H9 (cell line): ENCODE data around the gene MRPL34. TPM values are rescaled to one million over a fixed set of nuclear protein-coding genes. Genes with fewer than 3 reads are reported as not detected.

Source experiments
- DNase-seq: peaks from one replicate; pipeline ENCODE4 v3.0.0-alpha.2; 2017
- H2AFZ ChIP-seq: one replicate; pipeline ENCODE4 v1.6.1; 2013; ENCODE audit warnings: mild to moderate bottlenecking, low read length, control low read depth, moderate library complexity
- H2AK5ac ChIP-seq: 2 replicates; pipeline ENCODE4 v1.6.1; 2013; ENCODE audit warnings: low read length, control low read depth, mixed read lengths; ENCODE audit not compliant: insufficient read length
- H2BK120ac ChIP-seq: one replicate; pipeline ENCODE4 v1.6.1; 2013; ENCODE audit warnings: low read depth, mild to moderate bottlenecking, low read length, control low read depth, inconsistent platforms; ENCODE audit not compliant: poor library complexity, severe bottlenecking
- H2BK12ac ChIP-seq: 2 replicates; pipeline ENCODE4 v1.6.1; 2013; ENCODE audit warnings: low read length, control low read depth, mixed read lengths, low read depth; ENCODE audit not compliant: insufficient read length
- H2BK15ac ChIP-seq: 2 replicates; pipeline ENCODE4 v1.6.1; 2013; ENCODE audit warnings: low read depth, low read length, control low read depth
- H2BK20ac ChIP-seq: one replicate; pipeline ENCODE4 v1.6.1; 2013; ENCODE audit warnings: low read depth, mild to moderate bottlenecking, low read length, control low read depth, inconsistent platforms; ENCODE audit not compliant: poor library complexity, severe bottlenecking
- H2BK5ac ChIP-seq: 2 replicates; pipeline ENCODE4 v1.6.1; 2013; ENCODE audit warnings: low read length, control low read depth, mixed read lengths; ENCODE audit not compliant: insufficient read length
- H3K14ac ChIP-seq: 2 replicates; pipeline ENCODE4 v1.6.1; 2013; ENCODE audit warnings: low read length, control low read depth; ENCODE audit not compliant: insufficient read depth
- H3K18ac ChIP-seq: 2 replicates; pipeline ENCODE4 v1.6.1; 2013; ENCODE audit warnings: low read depth, mild to moderate bottlenecking, mixed read lengths, low read length, control low read depth; ENCODE audit not compliant: insufficient read length
- H3K23ac ChIP-seq: 2 replicates; pipeline ENCODE4 v1.6.1; 2013; ENCODE audit warnings: low read length, control low read depth, mixed read lengths, low read depth; ENCODE audit not compliant: insufficient read length
- H3K23me2 ChIP-seq: 2 replicates; pipeline ENCODE4 v1.6.1; 2013; ENCODE audit warnings: low read depth, mild to moderate bottlenecking, mixed read lengths, low read length, control low read depth; ENCODE audit not compliant: insufficient read length, poor library complexity, severe bottlenecking
- H3K27ac ChIP-seq: 2 replicates; pipeline ENCODE4 v1.5.1; 2013; ENCODE audit warnings: low read length, control low read depth, mixed read lengths, low read depth; ENCODE audit not compliant: insufficient read length
- H3K27me3 ChIP-seq: 2 replicates; pipeline ENCODE4 v1.6.1; 2013; ENCODE audit warnings: low read length, control low read depth, inconsistent platforms; ENCODE audit not compliant: insufficient read depth
- H3K4ac ChIP-seq: 2 replicates; pipeline ENCODE4 v1.6.1; 2013; ENCODE audit warnings: low read depth, mild to moderate bottlenecking, control low read depth, inconsistent platforms, low read length, moderate library complexity
- H3K4me1 ChIP-seq: 2 replicates; pipeline ENCODE4 v1.6.1; 2013; ENCODE audit warnings: low read length, control low read depth, inconsistent platforms; ENCODE audit not compliant: insufficient read depth
- H3K4me2 ChIP-seq: 2 replicates; pipeline ENCODE4 v1.6.1; 2013; ENCODE audit warnings: low read length, control low read depth, mixed read lengths; ENCODE audit not compliant: insufficient read length, insufficient read depth
- H3K56ac ChIP-seq: 2 replicates; pipeline ENCODE4 v1.6.1; 2013; ENCODE audit warnings: low read depth, mild to moderate bottlenecking, mixed read lengths, low read length, control low read depth; ENCODE audit not compliant: insufficient read length
- H3K79me1 ChIP-seq: 2 replicates; pipeline ENCODE4 v1.6.1; 2013; ENCODE audit warnings: low read depth, mild to moderate bottlenecking, moderate library complexity, low read length, control low read depth, inconsistent platforms; ENCODE audit not compliant: insufficient read depth, poor library complexity, severe bottlenecking
- H3K79me2 ChIP-seq: 2 replicates; pipeline ENCODE4 v1.6.1; 2013; ENCODE audit warnings: low read length, control low read depth, inconsistent platforms; ENCODE audit not compliant: insufficient read depth
- H3K9ac ChIP-seq: 2 replicates; pipeline ENCODE4 v1.6.1; 2013; ENCODE audit warnings: low read length, control low read depth, mixed read lengths; ENCODE audit not compliant: insufficient read length; ENCODE audit errors: extremely low read depth
- H3K9me3 ChIP-seq: one replicate; pipeline ENCODE4 v1.6.1; 2013; ENCODE audit warnings: low read depth, low read length, inconsistent platforms; ENCODE audit not compliant: control insufficient read depth
- H3T11ph ChIP-seq: one replicate; pipeline ENCODE4 v1.6.1; 2013; ENCODE audit warnings: mild to moderate bottlenecking, low read length, control low read depth, inconsistent platforms
- H4K20me1 ChIP-seq: one replicate; pipeline ENCODE4 v1.6.1; 2013; ENCODE audit not compliant: control insufficient read depth, insufficient read length, insufficient read depth
- H4K5ac ChIP-seq: 2 replicates; pipeline ENCODE4 v1.6.1; 2013; ENCODE audit warnings: low read depth, mild to moderate bottlenecking, mixed read lengths, low read length, control low read depth; ENCODE audit not compliant: insufficient read length
- H4K8ac ChIP-seq: replicated peaks from 2 replicates; pipeline ENCODE4 v1.6.1; 2013; ENCODE audit warnings: low read length, control low read depth, mixed read lengths, low read depth; ENCODE audit not compliant: insufficient read length
- H4K91ac ChIP-seq: 2 replicates; pipeline ENCODE4 v1.6.1; 2013; ENCODE audit warnings: low read depth, mild to moderate bottlenecking, moderate library complexity, mixed read lengths, low read length, control low read depth; ENCODE audit not compliant: insufficient read length
- H3K27ac Mint-ChIP-seq, 3 experiments: 2 replicates in 2 of 3; 3 replicates in 1 of 3; pipeline ENCODE4 v1.8.0; 2020 to 2021; ENCODE audit warnings: mixed read lengths in 3 of 3, mild to moderate bottlenecking in 1 of 3, moderate library complexity in 1 of 3
- H3K27me3 Mint-ChIP-seq: 2 replicates; pipeline ENCODE4 v1.8.0; 2021; ENCODE audit warnings: low read depth, mild to moderate bottlenecking, moderate library complexity, mixed read lengths
- H3K36me3 Mint-ChIP-seq, 3 experiments: 2 replicates in 2 of 3; 3 replicates in 1 of 3; pipeline ENCODE4 v1.8.0; 2020 to 2021; ENCODE audit warnings: low read depth in 3 of 3, mixed read lengths in 3 of 3; ENCODE audit not compliant: insufficient read depth in 1 of 3
- H3K4me1 Mint-ChIP-seq, 2 experiments: 2 replicates each; pipeline ENCODE4 v1.8.0; 2020; ENCODE audit warnings: mixed read lengths in 2 of 2
- H3K4me3 Mint-ChIP-seq, 2 experiments: 2 replicates in 1 of 2; 3 replicates in 1 of 2; pipeline ENCODE4 v1.8.0; 2020 to 2021; ENCODE audit warnings: mild to moderate bottlenecking in 2 of 2, mixed read lengths in 2 of 2, moderate library complexity in 1 of 2
- H3K9me3 Mint-ChIP-seq, 2 experiments: 2 replicates in 1 of 2; 3 replicates in 1 of 2; pipeline ENCODE4 v1.8.0; 2020; ENCODE audit warnings: mild to moderate bottlenecking in 2 of 2, mixed read lengths in 2 of 2, moderate library complexity in 1 of 2
- CTCF ChIP-seq: fragments of 200-600 bp; sonication (generic); conservative IDR thresholded peaks from 3 replicates; pipeline ENCODE4 v1.8.0; 2021; ENCODE audit warnings: antibody characterized with exemption, mild to moderate bottlenecking
- whole genome bisulfite sequencing: extraction: QIAGEN DNeasy Blood & Tissue Kit; methylation state at CpG from one replicate; pipeline ENCODE4 v1.1.7; 2013; ENCODE audit warnings: missing lambda C conversion rate, low lambda C conversion rate, mixed read lengths; ENCODE audit not compliant: insufficient read length; ENCODE audit errors: extremely low coverage; 5-methylcytosine and 5-hydroxymethylcytosine counted together
- total RNA-seq: library from RNA; stranded (reverse); gene quantifications from 2 replicates; pipeline ENCODE4 v1.2.1, GENCODE V29; 2021

Gene MRPL34
- total RNA-seq, 1 experiment from 2014 or later = 84.6 TPM

- H2AK5ac ChIP-seq = no peak overlapping the region
- H3K14ac ChIP-seq = no peak overlapping the region
- H2BK20ac ChIP-seq = no peak overlapping the region
- no peak overlapping the region for H2BK15ac ChIP-seq
- H4K5ac ChIP-seq = no peak overlapping the region
- Mint-ChIP-seq H3K36me3 (peaks cover 18 to 24% (median 24%) of the 10 kb centered on the region in 3 experiments), H3K27me3 (peaks cover 4% of the 10 kb centered on the region), H3K27ac (no peak overlapping the region; a peak in 1 of 7 replicates), H3K9me3 (no peaks in the 10 kb centered on the region; a peak in 1 of 5 replicates), H3K4me1 (peaks cover 7 to 16% of the 10 kb centered on the region in 2 experiments; a peak in 3 of 4 replicates), H3K4me3 (no peak overlapping the region)
- TF ChIP-seq CTCF = no peak
- H3K4me1 ChIP-seq = no peaks in the 10 kb centered on the region
- H2AFZ ChIP-seq = no peak overlapping the region
- no peak overlapping the region for H4K8ac ChIP-seq
- no peak overlapping the region for H3K18ac ChIP-seq
- H4K20me1 ChIP-seq = peaks cover 4% of the 10 kb centered on the region
- no peaks in the 10 kb centered on the region for H3K79me2 ChIP-seq
- H3K4ac ChIP-seq = no peak overlapping the region
- H3K27ac ChIP-seq = no peak overlapping the region
- H3K23me2 ChIP-seq = peaks cover 5% of the 10 kb centered on the region
- WGBS = no CpG with 5 or more reads among the region's 9 CpGs
- no peak overlapping the region for H3K23ac ChIP-seq
- no peaks in the 10 kb centered on the region for H3K79me1 ChIP-seq
- no peak overlapping the region for H3K4me2 ChIP-seq
- no peak for DNase-seq
- H3K27me3 ChIP-seq = no peaks in the 10 kb centered on the region; the same call in 1 of the 2 replicates
- H2BK120ac ChIP-seq = no peak overlapping the region
- H4K91ac ChIP-seq = no peak overlapping the region
- no peak overlapping the region for H2BK5ac ChIP-seq
- no peak overlapping the region for H3K56ac ChIP-seq
- H3K9me3 ChIP-seq = no peaks in the 10 kb centered on the region
- no peak overlapping the region for H3T11ph ChIP-seq
- no peak overlapping the region for H2BK12ac ChIP-seq
- no peak overlapping the region for H3K9ac ChIP-seq
These were observed 18.9 kb upstream of the MRPL34 start for GRCh38 chr19:17286752-17287151.
